ENCODE measurements around the gene CDK6.

Gene CDK6

DNA sequence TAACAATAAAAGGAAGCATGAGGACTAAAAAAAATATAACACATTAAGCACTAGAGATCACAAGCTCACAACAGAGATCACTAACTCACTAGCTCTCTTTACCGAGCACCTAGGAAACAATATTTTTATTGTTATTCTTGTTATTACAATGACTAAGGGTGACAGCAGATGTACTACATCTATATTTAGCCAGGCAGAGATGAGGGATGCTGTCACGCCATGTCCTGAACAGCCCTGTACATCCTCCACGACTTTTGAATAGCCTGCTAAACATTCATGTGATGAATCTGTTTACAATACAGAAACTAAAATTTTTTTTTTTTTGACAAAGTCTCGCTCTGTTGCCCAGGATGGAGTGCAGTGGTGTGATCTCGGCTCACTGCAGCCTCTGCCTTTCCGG lies 268.9 kb downstream of the CDK6 start:
- H3K4me3 ChIP-seq (ENCODE audit: low read length) = no peak overlapping the region
- TF ChIP-seq, protein P1, sequence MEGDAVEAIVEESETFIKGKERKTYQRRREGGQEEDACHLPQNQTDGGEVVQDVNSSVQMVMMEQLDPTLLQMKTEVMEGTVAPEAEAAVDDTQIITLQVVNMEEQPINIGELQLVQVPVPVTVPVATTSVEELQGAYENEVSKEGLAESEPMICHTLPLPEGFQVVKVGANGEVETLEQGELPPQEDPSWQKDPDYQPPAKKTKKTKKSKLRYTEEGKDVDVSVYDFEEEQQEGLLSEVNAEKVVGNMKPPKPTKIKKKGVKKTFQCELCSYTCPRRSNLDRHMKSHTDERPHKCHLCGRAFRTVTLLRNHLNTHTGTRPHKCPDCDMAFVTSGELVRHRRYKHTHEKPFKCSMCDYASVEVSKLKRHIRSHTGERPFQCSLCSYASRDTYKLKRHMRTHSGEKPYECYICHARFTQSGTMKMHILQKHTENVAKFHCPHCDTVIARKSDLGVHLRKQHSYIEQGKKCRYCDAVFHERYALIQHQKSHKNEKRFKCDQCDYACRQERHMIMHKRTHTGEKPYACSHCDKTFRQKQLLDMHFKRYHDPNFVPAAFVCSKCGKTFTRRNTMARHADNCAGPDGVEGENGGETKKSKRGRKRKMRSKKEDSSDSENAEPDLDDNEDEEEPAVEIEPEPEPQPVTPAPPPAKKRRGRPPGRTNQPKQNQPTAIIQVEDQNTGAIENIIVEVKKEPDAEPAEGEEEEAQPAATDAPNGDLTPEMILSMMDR (IDR thresholded peaks at IDR 0.05; ENCODE audit: insufficient read depth, low read depth, low read length, missing control alignments) = no peak
- peak; percentile 32 for DNase-seq (ENCODE audit: low read depth)

GRCh38 chr7:92563345-92563744 lies 273.0 kb downstream of the CDK6 start:
- no peak overlapping the region for H3K4me3 ChIP-seq (ENCODE audit: low read length)
- TF ChIP-seq, protein P1 (IDR thresholded peaks at IDR 0.05; ENCODE audit: insufficient read depth, low read depth, low read length, missing control alignments) = no peak
- no peak for DNase-seq (ENCODE audit: low read depth)

GRCh38 chr7:92560602-92561001 lies 275.8 kb downstream of the CDK6 start:
- TF ChIP-seq, protein P1 (IDR thresholded peaks at IDR 0.05; ENCODE audit: insufficient read depth, low read depth, low read length, missing control alignments) = no peak
- DNase-seq (ENCODE audit: low read depth) = no peak
- H3K4me3 ChIP-seq (ENCODE audit: low read length) = no peak overlapping the region

GRCh38 chr7:92557808-92558362 lies 278.5 kb downstream of the CDK6 start:
- DNase-seq (ENCODE audit: low read depth) = no peak
- TF ChIP-seq, protein P1 (IDR thresholded peaks at IDR 0.05; ENCODE audit: insufficient read depth, low read depth, low read length, missing control alignments) = no peak
- H3K4me3 ChIP-seq (ENCODE audit: low read length) = no peak overlapping the region

- no peak overlapping the region for H3K4me3 ChIP-seq (ENCODE audit: low read length)
- DNase-seq (ENCODE audit: low read depth) = no peak
- TF ChIP-seq, protein P1 (IDR thresholded peaks at IDR 0.05; ENCODE audit: insufficient read depth, low read depth, low read length, missing control alignments) = no peak
Observed at GRCh38 chr7:92557249-92557648, 279.1 kb downstream of the CDK6 start.

Data from epithelial cell of esophagus (primary cell).